HepG2 (cell line): Measurements from ENCODE around the gene COASY. TPM values are rescaled to one million over a fixed set of nuclear protein-coding genes. Genes with fewer than 3 reads are reported as not detected.

Source experiments
- ATAC-seq: fragments of 200-7000 bp; cut with Tn5 transposase; 3 replicates; pipeline ENCODE4 v1.9.1; 2020; ENCODE audit warnings: mild to moderate bottlenecking, moderate library complexity
- BruUV-seq: library from RNA; stranded (reverse); fragments of 400-500 nt; replicated peaks from 2 replicates; lab custom pipeline; 2021; lab: Mats Ljungman, UMichigan
- CTCF ChIA-PET: fragments of 300-600 bp; formaldehyde crosslinking; extraction: SDS; loops from one replicate; lab custom pipeline; 2021; ENCODE audit warnings: low total read pairs, inconsistent platforms, low intra/inter-chr PET ratio; lab: Yijun Ruan, JAX
- POLR2A ChIA-PET: fragments of 350-600 bp; sonication (Branson Sonifier 250); formaldehyde crosslinking; loops from one replicate; lab custom pipeline; 2020; ENCODE audit warnings: antibody characterized with exemption, inconsistent platforms; lab: Yijun Ruan, JAX
- DNase-seq: peaks from one replicate; pipeline ENCODE4 v3.0.0-alpha.2; 2015; ENCODE audit warnings: low spot score
- FAIRE-seq: peaks from 3 replicates; lab custom pipeline; 2011; peaks lifted over from hg19 to GRCh38; lab: Jason Lieb, UNC
- H2AFZ ChIP-seq: one replicate; pipeline ENCODE4 v1.6.1; 2011; ENCODE audit warnings: low read length, inconsistent platforms
- H3K27ac ChIP-seq: fragments of 300-600 bp; 3 replicates; pipeline ENCODE4 v1.8.0; 2011; ENCODE audit warnings: mixed run types, mild to moderate bottlenecking, mixed read lengths, low read length, inconsistent platforms; ENCODE audit not compliant: insufficient read depth; ENCODE audit errors: extremely low read length
- H3K27me3 ChIP-seq, 2 experiments: fragments of 200-600 bp in 1 of 2; 2 replicates in 1 of 2; 3 replicates in 1 of 2; pipeline versions ENCODE4 v1.6.0 to v1.8.0; 2011; ENCODE audit warnings: low read length in 2 of 2, mild to moderate bottlenecking in 2 of 2, moderate library complexity in 2 of 2, inconsistent platforms in 1 of 2; ENCODE audit not compliant: insufficient read depth in 2 of 2, control insufficient read depth in 1 of 2
- H3K36me3 ChIP-seq, 2 experiments: fragments of 200-600 bp in 1 of 2; replicated peaks in 1 of 2; 2 replicates in 1 of 2; 3 replicates in 1 of 2; pipeline versions ENCODE4 v1.5.1 to v1.8.0; 2011; ENCODE audit warnings: low read length in 2 of 2, inconsistent platforms in 1 of 2; ENCODE audit not compliant: insufficient read depth in 2 of 2, control insufficient read depth in 1 of 2
- H3K4me1 ChIP-seq: 2 replicates; pipeline ENCODE4 v1.5.1; 2012; ENCODE audit warnings: low read length, inconsistent platforms; ENCODE audit not compliant: insufficient read depth
- H3K4me2 ChIP-seq: 2 replicates; pipeline ENCODE4 v1.6.0; 2011; ENCODE audit warnings: low read depth, low read length, inconsistent platforms
- H3K4me3 ChIP-seq, 3 experiments: fragments of 200-600 bp in 1 of 3; sonication (generic), shearing (Covaris generic) in 1 of 3; replicated peaks in 1 of 3; 2 replicates each; pipeline ENCODE4 v1.5.1; 2011 to 2016; ENCODE audit warnings: low read length in 3 of 3, inconsistent platforms in 2 of 3, low read depth in 2 of 3, mild to moderate bottlenecking in 2 of 3, control low read depth in 1 of 3, mixed read lengths in 1 of 3; ENCODE audit not compliant: insufficient read depth in 1 of 3
- H3K79me2 ChIP-seq: one replicate; pipeline ENCODE4 v1.6.1; 2011; ENCODE audit warnings: low read length, inconsistent platforms; ENCODE audit not compliant: insufficient read depth
- H3K9ac ChIP-seq: 2 replicates; pipeline ENCODE4 v1.6.0; 2011; ENCODE audit warnings: mild to moderate bottlenecking, low read depth, low read length, inconsistent platforms; ENCODE audit not compliant: insufficient read depth
- H3K9me3 ChIP-seq: 2 replicates; pipeline ENCODE4 v1.5.1; 2012; ENCODE audit warnings: mild to moderate bottlenecking, low read length
- H4K20me1 ChIP-seq: 2 replicates; pipeline ENCODE4 v1.6.0; 2011; ENCODE audit warnings: inconsistent platforms, mild to moderate bottlenecking, low read length, moderate library complexity; ENCODE audit not compliant: insufficient read depth
- EED ChIP-seq: sonication (generic); formaldehyde crosslinking; IDR thresholded peaks from 2 replicates; pipeline ENCODE4 v1.5.0; 2020; ENCODE audit warnings: mild to moderate bottlenecking, missing genetic modification reagents
- HMGA1 ChIP-seq: sonication (generic); formaldehyde crosslinking; conservative IDR thresholded peaks from 2 replicates; pipeline ENCODE4 v1.4.0; 2020; ENCODE audit warnings: missing genetic modification reagents
- SP5 ChIP-seq: IDR thresholded peaks from 2 replicates; pipeline ENCODE4 v1.6.1; 2016; ENCODE audit warnings: low read depth, borderline replicate concordance
- WGBS: methylation state at CpG from one replicate; pipeline ENCODE4 v1.1.6; 2017; ENCODE audit warnings: low lambda C conversion rate; 5-methylcytosine and 5-hydroxymethylcytosine counted together
- in situ Hi-C: cut with HindIII; loops from 2 replicates; pipeline ENCODE4 v1.10.0; 2017; ENCODE audit warnings: low pct_unique_long_range_greater_than_20kb; ENCODE audit not compliant: extremely low pct_ligation_motif_present
- intact Hi-C: fragments of 100-400 bp; cut with micrococcal nuclease; formaldehyde crosslinking; loops from one replicate; pipeline ENCODE4 v1.10.0; 2022; ENCODE audit not compliant: unreplicated experiment
- polyA plus RNA-seq, 8 experiments: library from polyadenylated mRNA; depleted of rRNA in 3 of 8; stranded (reverse) in 7 of 8; unstranded in 1 of 8; fragments of >200 nt; fragmentation: Illumina TruSeq in 4 of 8; extraction: Trizol in 4 of 8; gene quantifications; 2 replicates each; pipeline versions ENCODE4 v1.2.1 to v1.2.3, GENCODE V29; 2011 to 2016; ENCODE audit warnings: low read depth in 4 of 8, missing spikeins in 1 of 8, mixed read lengths in 1 of 8; ENCODE audit not compliant: insufficient read depth in 1 of 8
- total RNA-seq, 5 experiments: library from RNA; depleted of rRNA; stranded (reverse); fragments of >200 nt; fragmentation: Illumina TruSeq; extraction: Trizol; gene quantifications; 2 replicates each; pipeline ENCODE4 v1.2.3, GENCODE V29; 2016; ENCODE audit warnings: low read depth in 1 of 5
- TF ChIP-seq, protein P1 (sequence below): sonication (generic); formaldehyde crosslinking; IDR thresholded peaks from 2 replicates; pipeline ENCODE4 v1.4.0; 2020; ENCODE audit warnings: missing genetic modification reagents
- TF ChIP-seq, protein P2 (sequence below), 2 experiments: sonication (generic) in 1 of 2; formaldehyde crosslinking in 1 of 2; IDR thresholded peaks; 2 replicates each; pipeline versions ENCODE4 v1.4.0 to v1.6.1; 2016 to 2020; ENCODE audit warnings: borderline replicate concordance in 1 of 2, low read depth in 1 of 2, mild to moderate bottlenecking in 1 of 2, missing genetic modification reagents in 1 of 2

The COASY gene
- total and polyA plus RNA-seq, 2 of the 13 experiments (the other 11 are each of a cell fraction or from before 2014, with no cell fraction given) = 90.7 to 125 TPM

DNA sequence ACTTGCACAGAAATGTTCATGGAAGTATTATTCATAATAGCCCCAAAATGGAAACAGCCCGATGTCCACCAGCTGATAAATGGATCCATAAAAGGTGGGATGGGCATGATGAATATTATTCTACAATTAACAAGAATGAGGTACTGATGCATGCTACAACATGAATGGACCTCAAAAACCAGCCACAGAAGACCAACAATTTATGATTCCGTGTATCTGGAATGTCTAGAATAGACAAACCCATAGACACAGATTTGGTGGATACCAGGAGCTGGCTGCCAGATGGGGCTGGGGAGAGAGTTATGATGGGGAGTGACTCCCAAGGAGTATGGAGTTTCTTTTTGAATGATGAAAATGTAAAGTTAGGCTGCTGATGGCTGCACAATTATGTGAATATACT, 36.7 kb upstream of the COASY start:
- Histone ChIP-seq H3K27me3 (no peaks in the 10 kb centered on the region), H3K4me3 (no peak overlapping the region), H2AFZ (no peak overlapping the region), H3K4me1 (peaks cover 96% of the 10 kb centered on the region), H3K9me3 (no peaks in the 10 kb centered on the region), H4K20me1 (no peaks in the 10 kb centered on the region), H3K36me3 (peaks cover 0 to 4% of the 10 kb centered on the region in 2 experiments; a peak in 2 of 5 replicates), H3K79me2 (no peaks in the 10 kb centered on the region), H3K4me2 (no peak overlapping the region), H3K9ac (no peak overlapping the region), H3K27ac (no peak overlapping the region)
- BruUV-seq = no TSS peak
- in situ Hi-C loops (no loop called here), intact Hi-C loops (no loop called here)
- WGBS = 91% methylated on average over 2 of the region's 2 CpGs
- TF ChIP-seq HMGA1 (CRISPR knock-in tag) (no peak), SP5 (CRISPR knock-in tag) (no peak)
- TF ChIP-seq, protein P1, sequence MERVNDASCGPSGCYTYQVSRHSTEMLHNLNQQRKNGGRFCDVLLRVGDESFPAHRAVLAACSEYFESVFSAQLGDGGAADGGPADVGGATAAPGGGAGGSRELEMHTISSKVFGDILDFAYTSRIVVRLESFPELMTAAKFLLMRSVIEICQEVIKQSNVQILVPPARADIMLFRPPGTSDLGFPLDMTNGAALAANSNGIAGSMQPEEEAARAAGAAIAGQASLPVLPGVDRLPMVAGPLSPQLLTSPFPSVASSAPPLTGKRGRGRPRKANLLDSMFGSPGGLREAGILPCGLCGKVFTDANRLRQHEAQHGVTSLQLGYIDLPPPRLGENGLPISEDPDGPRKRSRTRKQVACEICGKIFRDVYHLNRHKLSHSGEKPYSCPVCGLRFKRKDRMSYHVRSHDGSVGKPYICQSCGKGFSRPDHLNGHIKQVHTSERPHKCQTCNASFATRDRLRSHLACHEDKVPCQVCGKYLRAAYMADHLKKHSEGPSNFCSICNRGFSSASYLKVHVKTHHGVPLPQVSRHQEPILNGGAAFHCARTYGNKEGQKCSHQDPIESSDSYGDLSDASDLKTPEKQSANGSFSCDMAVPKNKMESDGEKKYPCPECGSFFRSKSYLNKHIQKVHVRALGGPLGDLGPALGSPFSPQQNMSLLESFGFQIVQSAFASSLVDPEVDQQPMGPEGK = no peak
- no peak for FAIRE-seq
- POLR2A ChIA-PET = interaction anchor here (1.7 kb wide), 1 partner anchor 11 kb away, joined by 6 read pairs; the partner anchor contains the start of gene NAGLU
- ATAC-seq = no peak
- DNase-seq = no peak
- CTCF ChIA-PET = interaction anchor here (4.0 kb wide), 1 partner anchor 203 kb away, joined by 37 read pairs; no protein-coding TSS in a partner anchor

- WGBS = 94% methylated on average over 6 of the region's 6 CpGs
- H3K9me3 ChIP-seq = no peaks in the 10 kb centered on the region
- no peak for FAIRE-seq
- TF ChIP-seq EED = peak; percentile 10; the same call in 1 of the 2 replicates
- TF ChIP-seq, protein P2, sequence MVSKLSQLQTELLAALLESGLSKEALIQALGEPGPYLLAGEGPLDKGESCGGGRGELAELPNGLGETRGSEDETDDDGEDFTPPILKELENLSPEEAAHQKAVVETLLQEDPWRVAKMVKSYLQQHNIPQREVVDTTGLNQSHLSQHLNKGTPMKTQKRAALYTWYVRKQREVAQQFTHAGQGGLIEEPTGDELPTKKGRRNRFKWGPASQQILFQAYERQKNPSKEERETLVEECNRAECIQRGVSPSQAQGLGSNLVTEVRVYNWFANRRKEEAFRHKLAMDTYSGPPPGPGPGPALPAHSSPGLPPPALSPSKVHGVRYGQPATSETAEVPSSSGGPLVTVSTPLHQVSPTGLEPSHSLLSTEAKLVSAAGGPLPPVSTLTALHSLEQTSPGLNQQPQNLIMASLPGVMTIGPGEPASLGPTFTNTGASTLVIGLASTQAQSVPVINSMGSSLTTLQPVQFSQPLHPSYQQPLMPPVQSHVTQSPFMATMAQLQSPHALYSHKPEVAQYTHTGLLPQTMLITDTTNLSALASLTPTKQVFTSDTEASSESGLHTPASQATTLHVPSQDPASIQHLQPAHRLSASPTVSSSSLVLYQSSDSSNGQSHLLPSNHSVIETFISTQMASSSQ (IDR thresholded peaks at IDR 0.05; ENCODE audit: low read depth) = no peak
- TF ChIP-seq, protein P2 (CRISPR knock-in tag; IDR thresholded peaks at IDR 0.05; ENCODE audit: borderline replicate concordance) = no peak
- DNase-seq = no peak
- in situ Hi-C loops (no loop called here), intact Hi-C loops (no loop called here)
- BruUV-seq = no TSS peak
- no peaks in the 10 kb centered on the region for H3K27me3 ChIP-seq
- no peaks in the 10 kb centered on the region for H4K20me1 ChIP-seq
- peaks cover 96% of the 10 kb centered on the region for H3K4me1 ChIP-seq
- no peak overlapping the region for H3K9ac ChIP-seq
- ChIA-PET POLR2A (no interaction called here), CTCF (interaction anchor here (1.8 to 4.0 kb wide), 2 partner anchors 8 to 204 kb away, joined by 28 to 37 read pairs; no protein-coding TSS in a partner anchor)
- H3K4me2 ChIP-seq = no peak overlapping the region
- H2AFZ ChIP-seq = no peak overlapping the region
- no peak overlapping the region for H3K27ac ChIP-seq
- peaks cover 0 to 4% of the 10 kb centered on the region in 2 experiments; a peak in 2 of 5 replicates for H3K36me3 ChIP-seq
- H3K4me3 ChIP-seq = no peak overlapping the region
- ATAC-seq = no peak
- no peaks in the 10 kb centered on the region for H3K79me2 ChIP-seq
These were observed 35.9 kb upstream of the COASY start for GRCh38 chr17:42526031-42526444.
